Testis (tissue), 3 donors: ENCODE measurements around the gene BTN2A1. TPM values are rescaled to one million over a fixed set of nuclear protein-coding genes. Genes with fewer than 3 reads are reported as not detected.

Experiments
- DNase-seq: peaks from one replicate; pipeline ENCODE4 v3.0.0-alpha.2; 2019
- H3K27ac ChIP-seq, 2 donors: fragments of 200-600 bp; sonication (generic); one replicate each; pipeline ENCODE4 v1.5.1; 2019
- H3K27me3 ChIP-seq: fragments of 200-600 bp; sonication (generic); one replicate; pipeline ENCODE4 v1.5.1; 2019
- H3K36me3 ChIP-seq: fragments of 200-600 bp; sonication (generic); one replicate; pipeline ENCODE4 v1.5.1; 2017; ENCODE audit warnings: low read depth; ENCODE audit errors: missing control alignments
- H3K4me1 ChIP-seq: fragments of 200-600 bp; sonication (generic); one replicate; pipeline ENCODE4 v1.5.1; 2019
- H3K4me3 ChIP-seq, 2 donors: fragments of 200-600 bp; sonication (generic); one replicate each; pipeline ENCODE4 v1.5.1; 2017 to 2019
- H3K9me3 ChIP-seq: fragments of 200-600 bp; sonication (generic); one replicate; pipeline ENCODE4 v1.5.1; 2017
- CTCF ChIP-seq, 3 experiments: fragments of 450-650 bp in 2 of 3; fragments of 200-600 bp in 1 of 3; sonication (generic) in 1 of 3; IDR thresholded peaks; one replicate each; pipeline ENCODE4 v1.5.1; 2016 to 2019; ENCODE audit warnings: antibody characterized with exemption in 3 of 3, mild to moderate bottlenecking in 2 of 3, moderate library complexity in 1 of 3
- POLR2A ChIP-seq: fragments of 450-650 bp; IDR thresholded peaks from one replicate; pipeline ENCODE4 v1.6.1; 2017; ENCODE audit warnings: antibody characterized with exemption, mild to moderate bottlenecking, moderate library complexity
- WGBS, 2 donors: methylation state at CpG; one replicate each; pipeline ENCODE4 v1.1.5; 2018; 5-methylcytosine and 5-hydroxymethylcytosine counted together
- intact Hi-C: fragments of 100-400 bp; cut with DNase I; formaldehyde crosslinking; loops from one replicate; pipeline ENCODE4 v1.15.1; 2023; ENCODE audit warnings: low total_unique reads
- polyA plus RNA-seq: library from polyadenylated mRNA; stranded (reverse); fragments of 350-450 nt; fragmentation: Illumina TruSeq; extraction: RNeasy Lipid Tissue Mini Kit (QIAGEN cat#74804); gene quantifications from one replicate; pipeline ENCODE4 v1.2.3, GENCODE V29; 2014; ENCODE audit warnings: low read depth, low replicate concordance; ENCODE audit not compliant: insufficient read depth
- total RNA-seq, 2 donors: library from RNA; depleted of rRNA; stranded (reverse); fragments of >200 nt; gene quantifications; one replicate each; pipeline ENCODE4 v1.2.3, GENCODE V29; 2016

The BTN2A1 gene
- total and polyA plus RNA-seq, 3 donors from 2014 or later: 26.0 to 27.9 (median 27.6) TPM

GRCh38 chr6:26468829-26469228, 11.1 kb downstream of the BTN2A1 start:
- H3K4me3 ChIP-seq: no peak overlapping the region
- 88 to 92% methylated on average over 2 of the region's 2 CpGs for WGBS, 2 donors
- no peak overlapping the region for H3K27ac ChIP-seq
- no peak for DNase-seq
- intact Hi-C loops: no loop called here
- H3K9me3 ChIP-seq: no peaks in the 10 kb centered on the region
- H3K4me1 ChIP-seq: peaks cover 5% of the 10 kb centered on the region
- H3K36me3 ChIP-seq: no peaks in the 10 kb centered on the region
- no peaks in the 10 kb centered on the region for H3K27me3 ChIP-seq
- TF ChIP-seq POLR2A (no peak), CTCF (IDR thresholded peaks at IDR 0.05) (no peak)

- intact Hi-C loops: no loop called here
These were observed 12.9 kb downstream of the BTN2A1 start for GRCh38 chr6:26470643-26471042.

GRCh38 chr6:26471970-26472369, 14.2 kb downstream of the BTN2A1 start:
- Histone ChIP-seq H3K9me3 (no peaks in the 10 kb centered on the region), H3K36me3 (no peaks in the 10 kb centered on the region), H3K4me1 (peaks cover 13% of the 10 kb centered on the region), H3K27ac (no peak overlapping the region), H3K27me3 (no peaks in the 10 kb centered on the region), H3K4me3 (no peak overlapping the region)
- no peak for DNase-seq
- intact Hi-C loops: no loop called here
- no peak for TF ChIP-seq POLR2A
- no peak for TF ChIP-seq CTCF (IDR thresholded peaks at IDR 0.05)

More at GRCh38 chr6:26470643-26471042, 12.9 kb downstream of the BTN2A1 start:
- H3K4me3 ChIP-seq: no peak overlapping the region
- WGBS, 2 donors: 81 to 82% methylated on average over 4 of the region's 4 CpGs
- TF ChIP-seq CTCF (IDR thresholded peaks at IDR 0.05) (no peak), POLR2A (no peak)
- H3K27me3 ChIP-seq: no peaks in the 10 kb centered on the region
- H3K36me3 ChIP-seq: no peaks in the 10 kb centered on the region
- no peak overlapping the region for H3K27ac ChIP-seq
- H3K9me3 ChIP-seq: no peaks in the 10 kb centered on the region
- H3K4me1 ChIP-seq: peaks cover 13% of the 10 kb centered on the region
- DNase-seq: no peak

GRCh38 chr6:26472549-26473290, 15.0 kb downstream of the BTN2A1 start:
- H3K4me1 ChIP-seq: peaks cover 13% of the 10 kb centered on the region
- TF ChIP-seq POLR2A (no peak), CTCF (IDR thresholded peaks at IDR 0.05) (no peak)
- DNase-seq: no peak
- no peaks in the 10 kb centered on the region for H3K36me3 ChIP-seq
- intact Hi-C loops: no loop called here
- H3K27me3 ChIP-seq: no peaks in the 10 kb centered on the region
- 94 to 95% methylated on average over 4 of the region's 4 CpGs for WGBS, 2 donors
- no peaks in the 10 kb centered on the region for H3K9me3 ChIP-seq
- H3K27ac ChIP-seq: peak overlapping the region; percentile 83 to 91
- no peak overlapping the region for H3K4me3 ChIP-seq

- no peak for DNase-seq
- Histone ChIP-seq H3K9me3 (no peaks in the 10 kb centered on the region), H3K27ac (peak overlapping the region; percentile 83 to 91), H3K4me3 (peak overlapping the region; percentile 32 to 57), H3K36me3 (no peaks in the 10 kb centered on the region), H3K27me3 (no peaks in the 10 kb centered on the region), H3K4me1 (peaks cover 13% of the 10 kb centered on the region)
- no peak for TF ChIP-seq CTCF (IDR thresholded peaks at IDR 0.05)
- no peak for TF ChIP-seq POLR2A
- 61 to 66% methylated on average over 1 of the region's 1 CpG for WGBS, 2 donors
- intact Hi-C loops: no loop called here
These were observed 15.6 kb downstream of the BTN2A1 start for GRCh38 chr6:26473429-26473757.
